GM12874 (cell line): ENCODE data around the gene TULP1.

ENCODE experiments used
- TF ChIP-seq, protein P1 (sequence below): IDR thresholded peaks from 2 replicates; pipeline ENCODE4 v1.5.1; 2011; ENCODE audit warnings: low read depth, mild to moderate bottlenecking, control low read depth, low read length, moderate library complexity; ENCODE audit not compliant: insufficient read depth

TULP1 gene

DNA sequence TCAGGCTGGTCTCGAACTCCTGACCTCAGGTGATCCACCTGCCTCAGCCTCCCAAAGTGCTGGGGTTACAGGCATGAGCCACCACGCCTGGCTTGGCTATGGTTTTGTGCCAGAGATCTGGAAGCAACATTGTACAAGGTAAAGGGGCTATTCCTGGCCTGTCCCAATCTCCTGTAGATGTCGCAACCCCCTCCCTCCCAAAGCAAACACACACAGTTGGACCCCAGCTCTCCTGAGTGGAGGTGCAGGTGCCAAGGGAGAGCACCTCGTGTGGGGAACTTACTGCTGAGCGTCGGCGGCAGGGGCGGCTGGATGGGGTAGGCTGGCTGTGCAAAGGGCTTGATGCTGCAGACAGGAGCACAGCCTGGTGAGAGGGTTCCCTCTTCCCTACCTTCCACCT lies 35.7 kb downstream of the TULP1 start:
- TF ChIP-seq, protein P1, sequence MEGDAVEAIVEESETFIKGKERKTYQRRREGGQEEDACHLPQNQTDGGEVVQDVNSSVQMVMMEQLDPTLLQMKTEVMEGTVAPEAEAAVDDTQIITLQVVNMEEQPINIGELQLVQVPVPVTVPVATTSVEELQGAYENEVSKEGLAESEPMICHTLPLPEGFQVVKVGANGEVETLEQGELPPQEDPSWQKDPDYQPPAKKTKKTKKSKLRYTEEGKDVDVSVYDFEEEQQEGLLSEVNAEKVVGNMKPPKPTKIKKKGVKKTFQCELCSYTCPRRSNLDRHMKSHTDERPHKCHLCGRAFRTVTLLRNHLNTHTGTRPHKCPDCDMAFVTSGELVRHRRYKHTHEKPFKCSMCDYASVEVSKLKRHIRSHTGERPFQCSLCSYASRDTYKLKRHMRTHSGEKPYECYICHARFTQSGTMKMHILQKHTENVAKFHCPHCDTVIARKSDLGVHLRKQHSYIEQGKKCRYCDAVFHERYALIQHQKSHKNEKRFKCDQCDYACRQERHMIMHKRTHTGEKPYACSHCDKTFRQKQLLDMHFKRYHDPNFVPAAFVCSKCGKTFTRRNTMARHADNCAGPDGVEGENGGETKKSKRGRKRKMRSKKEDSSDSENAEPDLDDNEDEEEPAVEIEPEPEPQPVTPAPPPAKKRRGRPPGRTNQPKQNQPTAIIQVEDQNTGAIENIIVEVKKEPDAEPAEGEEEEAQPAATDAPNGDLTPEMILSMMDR = no peak

DNA sequence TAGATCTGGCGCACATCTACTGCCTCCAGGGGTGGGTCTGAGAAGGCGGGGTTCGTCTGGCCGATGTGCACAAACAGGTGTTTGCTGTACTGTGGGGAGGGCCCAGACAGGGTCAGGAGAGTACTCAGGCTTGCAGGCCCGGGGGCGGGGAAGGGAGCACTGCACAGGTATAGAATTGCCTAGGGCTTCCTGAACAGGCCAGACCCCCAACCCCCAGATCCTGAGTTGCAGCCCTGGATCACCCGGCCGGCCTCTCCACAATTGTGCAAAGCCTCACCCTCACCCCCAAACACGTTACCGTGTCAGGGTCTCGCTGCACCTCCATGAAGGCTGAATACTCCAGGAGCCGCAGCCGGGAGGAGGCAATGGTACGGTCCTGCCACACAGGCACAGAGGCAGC lies 36.7 kb downstream of the TULP1 start:
- TF ChIP-seq, protein P1 = no peak

DNA sequence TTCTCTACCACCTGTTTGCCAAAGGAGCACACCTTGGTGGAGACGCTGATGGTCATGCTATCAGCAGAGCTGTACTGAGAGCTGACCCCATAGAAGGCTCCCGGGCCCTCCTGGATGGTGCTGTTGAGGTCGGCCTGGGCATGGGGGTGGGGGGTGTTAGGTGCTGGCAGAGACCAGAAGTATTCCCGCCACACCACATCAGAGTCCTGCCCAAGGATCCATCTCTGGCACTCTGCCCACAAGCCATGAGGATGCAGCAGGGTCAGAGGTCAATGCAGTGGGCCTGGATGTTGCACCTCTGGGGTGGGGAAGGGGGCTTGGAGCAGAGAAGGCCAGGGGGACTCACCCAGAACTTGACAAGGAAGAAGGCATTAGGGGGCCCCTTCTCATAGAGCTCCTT lies 37.1 kb downstream of the TULP1 start:
- TF ChIP-seq, protein P1 = no peak

DNA sequence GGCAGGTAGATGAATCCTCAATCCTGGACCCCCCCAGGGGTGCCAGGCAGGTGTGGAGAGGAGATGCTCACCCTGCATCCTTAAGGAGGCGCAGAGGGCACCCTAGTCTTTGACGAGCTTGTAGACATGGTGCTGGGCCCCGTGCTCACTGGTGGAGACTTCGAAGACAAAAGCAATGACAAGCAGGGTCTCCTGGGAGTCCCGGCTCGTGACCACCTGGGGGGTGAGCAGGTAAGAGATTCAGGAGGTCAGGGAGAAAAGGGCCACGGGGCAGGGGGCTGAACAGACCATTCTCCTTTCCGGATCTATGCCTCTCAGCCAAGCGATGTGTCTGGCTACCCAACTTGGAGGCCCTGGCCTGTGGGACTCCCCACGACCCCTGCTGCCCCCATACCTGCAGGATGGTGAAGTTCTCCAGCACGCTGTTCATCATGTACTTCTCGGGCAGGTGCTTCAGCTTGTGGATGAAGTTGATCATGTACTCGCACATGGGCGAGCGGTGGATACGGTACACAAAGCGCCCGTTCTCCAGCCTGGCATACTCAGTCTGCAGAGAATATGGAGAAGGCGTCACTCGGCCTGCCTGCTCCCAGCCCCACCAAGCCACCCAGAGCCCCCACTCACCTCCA lies 37.6 kb downstream of the TULP1 start:
- TF ChIP-seq, protein P1 = no peak

DNA sequence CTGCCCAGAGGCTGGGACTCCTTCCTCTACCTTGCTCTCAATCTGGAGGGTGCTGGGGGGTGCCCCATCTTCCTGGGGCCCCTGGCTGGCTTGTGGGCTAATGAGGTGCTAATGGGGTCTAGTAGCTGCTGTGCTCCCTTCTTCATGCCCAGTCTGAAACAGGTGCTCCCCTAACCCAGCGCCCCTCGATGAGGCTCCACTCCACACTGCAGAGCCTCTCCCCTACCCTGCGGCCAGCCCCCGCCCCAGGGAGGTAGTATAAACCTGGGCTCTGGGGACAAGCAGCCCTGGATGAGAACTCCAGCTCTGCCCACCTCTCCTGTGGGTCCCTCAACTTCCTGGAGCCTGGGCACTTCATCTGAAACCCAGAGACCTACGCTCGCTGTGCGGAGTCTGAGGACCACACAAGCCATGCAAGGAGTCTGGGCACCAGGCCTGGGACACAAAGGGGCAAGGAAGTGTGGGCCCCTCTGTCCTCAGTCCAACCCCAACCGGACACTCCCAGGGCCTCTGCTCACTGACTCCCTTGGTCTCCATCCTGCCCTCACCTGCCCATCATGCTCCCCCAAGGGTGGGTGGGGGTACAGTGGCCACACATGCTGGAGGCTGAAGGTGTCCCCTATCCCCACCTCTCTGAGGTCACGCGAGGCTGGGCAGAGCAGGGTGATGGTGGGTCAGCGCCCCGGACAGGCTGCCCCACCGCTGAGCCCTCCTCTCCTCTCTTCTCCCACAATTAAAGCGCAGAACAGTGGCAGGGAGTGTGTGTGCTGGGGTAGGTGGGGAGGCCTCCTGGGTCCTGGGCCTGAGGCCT lies 38.4 kb downstream of the TULP1 start:
- TF ChIP-seq, protein P1 = no peak

DNA sequence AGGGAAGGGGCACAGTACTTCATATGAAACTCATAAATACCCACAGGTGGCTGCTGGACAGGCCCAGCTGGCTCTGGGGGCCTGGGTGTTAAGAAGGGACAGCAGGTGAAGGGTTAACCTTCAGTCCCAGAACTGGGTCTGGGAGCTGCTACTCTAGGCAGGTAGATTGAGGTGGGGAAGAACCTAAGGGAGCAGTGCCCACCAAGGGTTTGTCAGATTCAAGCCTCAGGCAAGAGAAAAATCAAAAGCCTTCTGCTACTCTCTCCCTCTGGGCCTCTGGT lies 38.9 kb downstream of the TULP1 start:
- TF ChIP-seq, protein P1 = no peak

DNA sequence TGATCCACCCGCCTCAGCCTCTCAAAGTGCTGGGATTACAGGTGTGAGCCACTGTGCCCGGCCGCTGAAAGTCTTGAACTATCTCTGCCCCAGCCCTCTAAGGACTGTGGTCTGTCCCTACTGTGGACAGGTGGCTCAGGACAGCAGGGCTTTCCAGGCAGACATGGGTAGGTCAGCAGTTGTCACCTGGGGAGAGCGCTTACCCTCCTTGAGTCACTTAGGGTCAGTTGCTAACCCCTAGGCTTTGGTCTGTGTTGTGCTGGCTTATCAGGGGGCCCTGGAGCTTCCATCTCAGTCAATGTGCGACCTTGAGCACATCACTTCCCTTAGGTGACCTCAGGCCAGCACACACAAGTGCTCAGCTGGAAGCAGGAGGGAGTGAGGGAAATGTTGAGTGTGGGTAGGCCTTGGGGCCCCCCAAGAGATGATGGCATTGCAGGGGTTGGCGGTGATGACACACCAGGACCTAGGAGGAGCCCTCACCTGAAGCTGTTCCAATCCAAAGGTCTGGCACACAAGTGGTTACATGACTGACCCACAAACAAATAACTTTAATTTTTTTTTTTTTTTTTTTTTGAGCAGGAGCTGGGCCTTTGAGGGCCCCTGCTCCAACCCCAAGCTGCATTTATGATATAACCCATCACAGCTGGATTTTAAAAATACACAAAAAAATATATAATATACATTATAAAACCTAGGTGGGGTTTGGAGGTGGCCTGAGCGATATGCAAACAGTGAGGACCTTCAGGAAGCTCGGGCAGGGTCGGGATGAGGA lies 39.4 kb downstream of the TULP1 start:
- TF ChIP-seq, protein P1 = no peak
